Left hindlimb (tissue), 1 donor: ENCODE measurements around the gene BAZ1A.
"Not testable (repeated sequence)": the region's sequence is repeated elsewhere in the genome, so short reads cannot be mapped to it uniquely, and the experiment has no call there.

Experiments
- DNase-seq: peaks from one replicate; pipeline ENCODE4 v3.0.0-alpha.2; 2018

The BAZ1A gene

DNA sequence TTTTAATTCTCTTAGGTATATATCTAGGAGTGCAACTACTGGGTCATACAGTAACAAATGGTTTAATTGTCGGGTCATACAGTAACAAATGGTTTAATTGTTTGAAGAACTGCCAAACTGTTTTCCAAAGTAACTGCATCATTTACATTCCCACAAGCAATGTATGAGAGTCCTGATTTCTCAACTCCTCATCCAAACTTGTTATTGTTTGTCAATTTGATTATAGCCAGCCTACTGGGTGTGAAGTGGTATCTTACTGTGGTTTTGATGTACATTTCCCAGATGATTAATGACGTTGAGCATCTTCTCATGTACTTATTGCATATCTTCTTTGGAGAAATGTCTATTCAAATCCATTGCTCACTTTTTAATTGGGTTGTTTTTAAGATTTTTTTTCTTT, 93.1 kb downstream of the BAZ1A start:
- DNase-seq, result no peak

DNA sequence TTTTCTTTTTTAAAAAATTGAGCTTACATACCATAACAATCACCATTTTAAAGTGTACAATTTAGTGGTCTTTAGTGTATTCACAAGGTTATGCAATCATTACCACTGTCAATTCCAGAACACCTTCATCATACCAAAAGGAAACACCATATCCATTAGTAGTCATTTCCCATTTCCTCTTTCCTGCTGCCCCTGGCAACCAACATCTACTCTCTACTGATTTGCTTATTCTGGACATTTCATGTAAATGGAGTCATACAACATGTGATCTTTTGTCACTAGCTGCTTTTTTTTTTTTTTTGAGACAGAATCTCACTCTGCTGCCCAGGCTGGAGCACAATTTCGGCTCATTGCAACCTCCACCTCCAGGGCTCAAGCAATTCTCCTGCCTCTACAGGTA, 93.9 kb downstream of the BAZ1A start:
- DNase-seq, result no peak

GRCh38 chr14:34780646-34781045, 94.5 kb downstream of the BAZ1A start:
- no peak for DNase-seq

GRCh38 chr14:34778744-34779143, 96.4 kb downstream of the BAZ1A start:
- DNase-seq, result no peak

DNA sequence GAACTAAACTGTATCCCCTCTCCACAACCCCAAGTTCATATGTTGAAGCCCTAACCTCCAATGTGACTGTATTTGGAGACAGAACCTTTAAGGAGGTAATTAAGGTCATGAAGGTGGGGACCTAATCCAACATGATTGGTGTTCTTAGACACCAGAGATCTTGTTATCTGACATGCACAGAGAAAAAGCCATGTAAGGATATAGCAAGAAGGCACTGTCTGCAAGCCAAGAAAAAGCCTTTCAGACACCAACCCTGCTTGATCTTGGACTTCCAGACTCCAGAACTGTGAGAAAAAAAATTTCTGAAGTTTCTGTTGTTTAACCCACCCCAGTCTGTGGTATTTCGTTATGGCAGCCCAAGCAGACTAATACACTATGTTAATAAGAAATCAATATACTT, 98.5 kb downstream of the BAZ1A start:
- no peak for DNase-seq

GRCh38 chr14:34775922-34776321, 99.2 kb downstream of the BAZ1A start:
- no peak for DNase-seq

- DNase-seq, result no peak
Observed at GRCh38 chr14:34775342-34775741, 99.8 kb downstream of the BAZ1A start.

- DNase-seq, result no peak
Observed at GRCh38 chr14:34770901-34771300, 104.3 kb downstream of the BAZ1A start.

DNA sequence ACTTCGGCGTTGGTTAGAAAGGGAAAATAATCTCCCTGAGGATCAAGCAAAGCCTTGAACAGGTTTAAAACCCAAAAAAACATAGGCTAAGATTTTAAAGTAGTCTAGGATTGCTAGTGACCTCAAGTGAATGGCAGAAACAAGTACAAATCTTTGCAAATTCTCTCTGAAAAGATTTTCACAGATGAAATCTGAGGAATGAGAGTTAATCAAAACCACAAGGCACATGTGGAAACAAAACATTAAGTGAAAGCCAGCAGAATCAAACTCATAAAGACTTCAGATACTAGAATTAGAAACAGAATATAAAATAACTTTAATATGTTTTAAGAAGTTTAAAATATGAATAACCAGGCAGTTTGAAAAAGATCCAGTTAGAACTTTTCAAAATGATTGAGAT, 108.6 kb downstream of the BAZ1A start:
- no peak for DNase-seq

- DNase-seq, result no peak
Observed at GRCh38 chr14:34766060-34766459, 109.1 kb downstream of the BAZ1A start.

DNA sequence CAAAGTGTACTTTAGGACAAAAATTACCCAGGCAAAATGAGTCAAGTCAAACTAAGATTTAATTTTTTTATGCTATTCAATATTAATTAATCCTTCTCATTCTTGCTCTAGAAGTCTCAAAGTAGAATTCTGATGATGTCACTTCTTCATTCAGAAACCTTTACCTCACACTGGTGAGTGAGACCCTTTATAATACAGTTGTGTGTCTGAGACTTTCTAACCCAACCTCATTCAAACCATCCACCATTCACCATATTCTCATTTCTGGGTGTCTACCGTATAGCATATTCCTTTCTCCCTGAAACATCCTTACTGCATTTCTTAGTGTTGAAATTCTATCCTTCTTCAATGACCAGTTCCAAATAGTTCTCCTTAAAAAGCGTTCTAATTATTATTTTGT, 119.9 kb downstream of the BAZ1A start:
- no peak for DNase-seq

DNA sequence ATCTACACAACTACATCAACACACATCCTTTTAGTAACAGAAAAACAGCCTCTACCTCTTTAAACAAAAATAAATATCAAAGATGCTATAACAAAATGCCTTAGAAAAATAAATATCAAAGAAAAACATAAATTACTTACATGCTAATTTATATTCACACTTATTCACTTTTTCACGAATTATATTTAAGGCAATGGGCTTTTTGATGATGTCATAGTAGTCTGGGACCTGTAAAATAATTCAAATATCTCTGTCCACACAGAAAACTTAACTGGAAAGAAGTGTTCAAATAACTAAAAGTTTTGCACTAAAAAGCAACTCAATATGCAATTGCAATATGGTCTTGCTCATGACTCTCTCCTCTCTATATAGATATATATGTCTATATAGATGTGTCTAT, 120.5 kb downstream of the BAZ1A start:
- DNase-seq, result no peak

DNA sequence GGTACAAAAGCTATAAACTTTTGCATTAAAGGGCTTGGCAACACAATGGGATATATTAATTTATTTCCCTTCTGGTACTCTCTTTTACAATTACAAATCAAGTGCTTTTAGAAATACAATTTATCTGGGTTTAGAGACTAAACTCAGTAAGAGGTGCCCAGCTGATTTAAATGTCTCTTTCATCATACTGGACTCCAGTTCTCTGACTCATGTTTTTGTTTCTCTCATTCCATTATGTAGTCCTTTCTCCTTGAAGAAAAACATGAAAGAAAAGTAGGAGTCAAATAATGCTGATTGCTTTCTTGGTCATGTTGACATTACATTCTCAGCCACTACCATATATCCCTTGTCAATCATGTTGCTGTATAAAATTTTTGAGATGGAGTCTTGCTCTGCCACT, 124.5 kb downstream of the BAZ1A start:
- DNase-seq, result no peak

- no peak for DNase-seq
Observed at GRCh38 chr14:34750233-34750632, 124.9 kb downstream of the BAZ1A start.

- DNase-seq, result no peak
Observed at GRCh38 chr14:34749408-34749807, 125.8 kb downstream of the BAZ1A start.

- no peak for DNase-seq
Observed at GRCh38 chr14:34742270-34743115, 132.7 kb downstream of the BAZ1A start.

- no peak for DNase-seq
Observed at GRCh38 chr14:34741840-34742239, 133.3 kb downstream of the BAZ1A start.

DNA sequence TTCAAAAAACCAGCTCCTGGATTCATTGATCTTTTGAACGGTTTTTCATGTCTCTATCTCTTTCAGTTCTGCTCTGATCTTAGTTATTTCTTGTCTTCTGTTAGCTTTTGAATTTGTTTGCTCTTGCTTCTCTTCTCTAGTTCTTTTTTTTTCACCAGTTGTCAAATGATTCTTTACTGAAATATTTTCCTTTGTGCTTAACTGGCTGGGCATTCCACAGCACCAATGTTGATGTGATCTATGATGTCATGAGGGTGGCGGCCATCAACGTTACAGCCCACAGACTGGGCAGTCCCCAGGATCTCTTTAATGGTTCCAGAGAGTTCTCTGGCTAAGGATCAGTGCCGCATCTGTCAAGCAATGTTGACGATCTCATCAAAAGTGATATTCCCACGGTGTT, 135.0 kb downstream of the BAZ1A start:
- DNase-seq, result not testable (repeated sequence)

- DNase-seq, result not testable (repeated sequence)
Observed at GRCh38 chr14:34737079-34737478, 138.1 kb downstream of the BAZ1A start.

GRCh38 chr14:34733245-34733644, 141.9 kb downstream of the BAZ1A start:
- DNase-seq, result no peak

DNA sequence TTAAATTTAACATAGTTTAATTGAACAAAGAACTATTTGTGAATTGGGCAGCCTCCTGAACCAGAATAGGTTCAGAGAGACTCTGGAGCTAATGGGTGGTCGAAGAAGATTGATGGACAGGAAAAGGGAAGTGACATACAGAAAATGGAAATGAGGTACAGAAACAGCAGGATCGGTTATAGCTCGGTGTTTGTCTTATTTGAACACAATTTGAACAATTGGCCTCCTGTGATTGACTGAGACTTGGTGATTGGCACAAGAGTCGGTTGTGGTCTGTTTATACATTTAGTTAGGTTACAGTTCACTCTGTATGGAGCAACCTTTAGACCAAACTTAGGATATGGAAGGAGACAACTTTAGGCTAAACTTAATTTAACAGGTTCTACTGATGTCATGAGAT, 142.4 kb downstream of the BAZ1A start:
- no peak for DNase-seq

DNA sequence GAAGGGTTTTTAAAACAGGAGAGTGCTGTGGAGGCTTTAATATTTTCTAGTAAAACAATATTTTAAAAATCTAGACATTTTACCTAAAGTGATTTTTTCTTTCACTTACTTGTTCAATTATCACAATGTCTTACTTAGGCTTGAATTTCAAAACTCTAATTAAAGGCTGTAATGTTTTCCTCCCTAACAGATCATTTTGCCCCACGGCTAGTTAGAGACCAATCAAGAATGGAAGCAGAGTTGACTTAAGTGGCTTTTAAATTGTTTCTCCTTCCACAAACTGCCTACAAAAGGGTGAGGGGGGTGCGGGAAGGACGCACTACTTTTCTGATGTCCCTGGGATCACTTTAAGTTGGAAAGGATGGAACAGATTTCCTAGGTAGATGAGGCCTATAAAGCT, 151.3 kb downstream of the BAZ1A start:
- no peak for DNase-seq

DNA sequence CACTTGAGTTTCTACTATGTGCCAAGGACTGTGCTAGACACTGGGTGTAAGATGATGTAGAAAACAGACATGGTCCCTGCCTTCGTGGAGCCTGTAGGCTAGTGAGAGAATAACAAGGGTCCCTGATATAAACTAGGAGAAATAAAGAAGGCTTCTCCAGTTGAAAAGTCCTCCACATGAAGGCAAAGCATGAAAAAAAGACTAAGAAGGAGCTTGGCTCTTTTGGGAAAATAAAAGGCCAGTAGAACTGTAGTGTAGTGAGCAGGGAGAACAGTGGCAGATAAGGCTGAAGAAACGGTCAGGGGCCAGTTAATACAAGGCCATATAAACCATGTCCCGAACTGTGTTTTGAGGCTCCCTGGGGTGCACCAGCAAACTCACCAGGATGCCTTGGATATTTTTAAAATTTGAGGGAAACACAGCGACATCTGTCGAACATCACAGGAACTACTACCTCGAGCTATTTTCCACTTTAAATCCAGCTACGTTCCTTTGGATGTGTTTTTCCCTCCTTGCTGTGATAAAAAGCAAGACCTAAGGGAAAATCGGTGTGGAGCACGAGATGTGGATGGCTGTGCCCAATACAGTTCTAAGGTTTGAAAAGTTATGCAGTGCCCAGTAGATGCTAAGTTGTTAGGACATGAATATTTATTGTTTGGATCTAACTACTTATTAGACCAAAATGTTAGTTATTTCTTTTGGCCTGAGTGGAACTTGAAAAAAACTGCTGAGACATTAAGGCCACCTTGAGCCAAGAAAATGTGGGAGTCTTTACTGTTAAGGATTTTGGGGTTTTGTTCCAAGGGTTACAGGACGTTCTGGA, 152.2 kb downstream of the BAZ1A start:
- DNase-seq, result peak; percentile 49

DNA sequence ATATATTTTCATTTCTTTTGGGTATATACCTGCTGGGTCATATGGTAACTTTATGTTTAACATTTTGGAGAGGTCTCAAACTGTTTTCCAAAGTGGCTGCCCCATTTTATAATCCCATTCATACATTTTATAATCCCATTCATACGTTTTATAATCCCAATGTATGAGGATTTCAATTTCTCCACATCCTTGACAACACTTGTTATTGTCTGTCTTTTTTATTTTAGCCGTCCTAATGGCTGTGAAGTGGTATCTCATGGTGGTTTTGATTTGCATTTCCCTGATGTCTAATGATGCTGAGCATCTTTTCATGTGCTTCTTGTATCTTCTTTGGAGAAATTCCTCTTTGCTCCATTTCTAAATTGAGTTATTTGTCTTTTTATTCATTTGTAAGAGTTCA, 154.0 kb downstream of the BAZ1A start:
- DNase-seq, result no peak
